Measurements from ENCODE around the gene SARDH.

SARDH gene

GRCh38 chr9:133739408-133740280 lies 1.5 kb upstream of the SARDH start:
- no peaks in the 10 kb centered on the region for H3K9me3 ChIP-seq (ENCODE audit: control insufficient read depth, insufficient read depth, low read length)
- H3K9me2 ChIP-seq (replicated peaks; ENCODE audit: control insufficient read depth, low read length), result no peaks in the 10 kb centered on the region
- H3K4me3 ChIP-seq (ENCODE audit: low read length), result no peak overlapping the region
- H3K4me2 ChIP-seq (ENCODE audit: low read length), result no peak overlapping the region
- H4K20me1 ChIP-seq (ENCODE audit: control insufficient read depth, insufficient read depth, low read depth, low read length), result 0 out of 2 replicates have a peak, but pooled peaks cover 3% of the 10 kb centered on the region
- peaks cover 22% of the 10 kb centered on the region for H3K4me1 ChIP-seq (ENCODE audit: control insufficient read depth, low read length)
- TF ChIP-seq EZH2phosphoT487 (IDR thresholded peaks at IDR 0.05; ENCODE audit: borderline replicate concordance, low read length), result no peak
- H3K79me2 ChIP-seq (ENCODE audit: control insufficient read depth, low read length), result no peaks in the 10 kb centered on the region
- no peak overlapping the region for H3K27ac ChIP-seq (ENCODE audit: low read depth, low read length)
- H3K36me3 ChIP-seq (ENCODE audit: control insufficient read depth, low read length), result no peaks in the 10 kb centered on the region
- peaks cover 3% of the 10 kb centered on the region; the same call in 1 of the 2 replicates for H3F3A ChIP-seq (ENCODE audit: control insufficient read depth, insufficient read depth)
- H3K27me3 ChIP-seq (ENCODE audit: control insufficient read depth, low read length), result peaks cover 41% of the 10 kb centered on the region

GRCh38 chr9:133738640-133739225 lies 581 bp upstream of the SARDH start:
- H4K20me1 ChIP-seq (ENCODE audit: control insufficient read depth, insufficient read depth, low read depth, low read length), result 0 out of 2 replicates have a peak, but pooled peaks cover 3% of the 10 kb centered on the region
- peaks cover 26% of the 10 kb centered on the region for H3K4me1 ChIP-seq (ENCODE audit: control insufficient read depth, low read length)
- peaks cover 41% of the 10 kb centered on the region for H3K27me3 ChIP-seq (ENCODE audit: control insufficient read depth, low read length)
- no peaks in the 10 kb centered on the region for H3K36me3 ChIP-seq (ENCODE audit: control insufficient read depth, low read length)
- no peaks in the 10 kb centered on the region for H3K9me2 ChIP-seq (replicated peaks; ENCODE audit: control insufficient read depth, low read length)
- TF ChIP-seq EZH2phosphoT487 (IDR thresholded peaks at IDR 0.05; ENCODE audit: borderline replicate concordance, low read length), result no peak
- TF ChIP-seq CTCF (IDR thresholded peaks at IDR 0.05; ENCODE audit: low read depth, low read length, poor library complexity, severe bottlenecking), result no peak
- no peak overlapping the region; the same call in 1 of the 2 replicates for H3K4me3 ChIP-seq (ENCODE audit: low read length)
- no peak overlapping the region for H3K27ac ChIP-seq (ENCODE audit: low read depth, low read length)
- H3K9me3 ChIP-seq (ENCODE audit: control insufficient read depth, insufficient read depth, low read length), result no peaks in the 10 kb centered on the region
- peak overlapping the region; percentile 63 for H3K4me2 ChIP-seq (ENCODE audit: low read length)
- no peaks in the 10 kb centered on the region for H3K79me2 ChIP-seq (ENCODE audit: control insufficient read depth, low read length)
- H3F3A ChIP-seq (ENCODE audit: control insufficient read depth, insufficient read depth), result no peaks in the 10 kb centered on the region

GRCh38 chr9:133737071-133737773 lies 930 bp downstream of the SARDH start:
- H3K4me1 ChIP-seq (ENCODE audit: control insufficient read depth, low read length), result peaks cover 26% of the 10 kb centered on the region
- no peaks in the 10 kb centered on the region for H3K9me3 ChIP-seq (ENCODE audit: control insufficient read depth, insufficient read depth, low read length)
- no peaks in the 10 kb centered on the region for H3K9me2 ChIP-seq (replicated peaks; ENCODE audit: control insufficient read depth, low read length)
- H3F3A ChIP-seq (ENCODE audit: control insufficient read depth, insufficient read depth), result no peaks in the 10 kb centered on the region
- peaks cover 41% of the 10 kb centered on the region for H3K27me3 ChIP-seq (ENCODE audit: control insufficient read depth, low read length)
- H4K20me1 ChIP-seq (ENCODE audit: control insufficient read depth, insufficient read depth, low read depth, low read length), result 0 out of 2 replicates have a peak, but pooled peaks cover 3% of the 10 kb centered on the region
- H3K36me3 ChIP-seq (ENCODE audit: control insufficient read depth, low read length), result no peaks in the 10 kb centered on the region
- no peak overlapping the region for H3K27ac ChIP-seq (ENCODE audit: low read depth, low read length)
- no peak overlapping the region for H3K4me2 ChIP-seq (ENCODE audit: low read length)
- H3K4me3 ChIP-seq (ENCODE audit: low read length), result no peak overlapping the region
- H3K79me2 ChIP-seq (ENCODE audit: control insufficient read depth, low read length), result no peaks in the 10 kb centered on the region
- TF ChIP-seq CTCF (IDR thresholded peaks at IDR 0.05; ENCODE audit: low read depth, low read length, poor library complexity, severe bottlenecking) (no peak), EZH2phosphoT487 (IDR thresholded peaks at IDR 0.05; ENCODE audit: borderline replicate concordance, low read length) (no peak)
